ENCODE data around the gene GALNTL6.

GALNTL6 gene

DNA sequence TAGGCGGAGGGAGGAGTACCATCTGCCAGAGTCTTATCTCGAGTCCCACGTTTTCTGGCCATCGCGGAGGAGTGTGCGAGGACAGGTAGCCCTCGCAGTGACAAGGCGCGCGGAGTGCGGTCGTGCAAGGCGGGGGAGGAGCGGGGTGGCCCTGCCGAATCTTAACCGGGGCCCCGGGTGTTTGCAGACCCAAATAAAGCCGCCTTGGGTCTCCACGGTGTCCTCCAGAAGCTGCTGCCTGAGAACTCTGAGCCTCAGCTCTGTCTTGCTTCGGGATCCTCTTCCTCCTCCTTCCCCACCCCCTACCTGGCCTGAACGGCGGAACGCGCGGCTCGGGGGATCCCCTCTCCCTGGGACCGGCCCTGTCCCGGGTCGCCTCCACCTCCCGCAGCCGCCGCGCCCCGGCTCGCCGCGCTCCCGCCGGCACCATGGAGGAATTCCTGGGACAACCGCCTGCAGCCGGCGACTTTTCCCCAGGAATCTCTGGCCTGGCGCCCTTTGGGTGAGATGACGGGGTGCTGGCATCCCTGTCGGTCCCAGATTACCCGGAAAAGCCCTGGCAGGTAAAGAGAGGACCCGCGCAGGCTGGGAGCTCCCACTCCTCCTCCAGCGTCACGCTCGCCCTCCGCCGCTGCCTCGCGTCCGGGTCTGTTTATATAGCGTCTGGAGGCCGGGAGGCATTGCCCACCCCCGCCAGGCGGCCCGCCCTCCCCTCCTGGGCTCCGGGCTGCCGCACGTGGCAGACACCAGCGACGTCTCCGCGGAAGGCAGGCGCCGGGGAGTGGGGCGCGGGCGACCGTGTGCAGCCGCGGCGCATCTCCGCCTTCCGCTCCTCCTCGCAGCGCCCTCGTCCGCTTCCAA lies at the start of gene GALNTL6:
Gene GALNTL6 (plus strand): TSS at position 740 of the 861 bp plus-strand sequence.
- DNase-seq, result no peak

DNA sequence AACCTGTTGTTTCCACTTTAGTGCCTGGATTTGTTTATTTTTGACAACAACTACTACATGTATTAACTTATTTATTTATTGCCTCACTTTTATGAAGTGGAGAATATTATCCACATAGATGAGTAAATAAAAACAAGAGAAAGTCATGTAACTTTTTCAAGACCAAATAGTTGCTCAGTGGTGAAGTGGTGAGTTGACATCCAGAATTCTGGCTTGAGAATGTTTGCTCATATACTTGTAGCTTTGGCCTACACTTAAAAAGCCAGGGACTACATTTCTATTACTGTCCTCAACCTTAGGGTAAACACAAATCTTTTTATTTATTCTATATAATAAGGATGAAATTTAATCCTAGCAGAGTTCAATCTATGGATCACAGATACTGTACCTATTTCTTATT lies 47.7 kb upstream of the GALNTL6 start:
- no peak for DNase-seq

DNA sequence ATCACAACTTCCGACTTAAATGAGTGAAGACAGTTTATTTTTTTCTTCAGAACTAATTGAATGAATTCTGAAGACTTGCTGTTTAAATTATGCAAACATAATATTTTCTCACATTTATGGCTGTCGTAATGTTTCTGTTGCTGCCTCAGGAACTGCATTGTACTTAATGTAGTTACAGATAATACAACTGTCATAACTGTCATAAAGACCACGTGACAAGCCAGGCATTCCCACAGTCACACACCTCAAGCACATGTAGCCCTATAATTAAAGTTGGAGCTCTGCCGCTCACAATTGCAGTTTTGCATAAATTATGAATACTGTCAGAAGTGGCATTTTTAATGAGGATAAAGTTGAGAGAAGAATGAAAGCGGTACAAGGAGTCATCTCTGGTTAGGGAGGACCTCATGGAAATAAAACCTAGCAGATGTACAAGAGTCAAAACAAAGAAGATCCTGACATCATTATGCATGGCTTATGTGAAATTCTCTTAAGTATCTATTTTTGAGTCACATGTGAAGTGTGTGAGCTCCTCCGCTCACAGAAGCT lies 38.5 kb upstream of the GALNTL6 start:
- DNase-seq, result no peak

DNA sequence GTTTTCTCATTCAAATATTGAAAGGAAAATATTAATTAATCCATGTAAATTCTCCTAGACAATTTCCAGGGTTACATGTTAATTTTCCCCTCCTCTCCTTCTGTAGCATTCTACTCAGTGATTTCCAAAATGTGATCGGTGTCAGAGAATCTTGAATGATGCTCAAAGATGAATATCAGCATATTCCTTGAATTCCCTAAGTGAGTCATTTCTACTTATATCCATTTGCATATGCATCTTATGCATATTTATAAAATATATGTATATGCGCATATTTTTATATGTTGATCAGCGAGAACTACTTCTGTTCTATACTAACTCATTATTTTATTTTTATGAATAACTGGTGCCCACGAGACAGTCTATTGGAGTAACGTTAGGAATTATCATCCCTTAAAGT lies 33.9 kb upstream of the GALNTL6 start:
- DNase-seq, result no peak

DNA sequence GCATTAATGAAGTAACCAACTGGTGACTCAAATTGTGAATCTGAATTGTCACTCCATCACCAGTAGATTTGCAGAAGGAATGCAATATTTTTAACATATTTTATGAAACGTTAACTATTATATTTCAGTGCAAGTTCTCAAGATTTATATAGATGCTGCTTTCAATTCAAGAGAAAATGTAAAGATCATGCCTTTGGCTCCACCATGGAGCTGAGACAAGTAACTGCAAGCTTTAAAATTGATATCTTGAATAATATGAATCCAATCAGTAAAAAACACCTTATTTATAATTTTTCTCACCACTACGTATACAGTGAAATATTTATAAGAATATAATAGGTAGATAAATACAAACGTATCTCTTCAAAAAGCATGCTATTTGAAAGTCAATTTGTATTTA lies 27.8 kb upstream of the GALNTL6 start:
- DNase-seq, result no peak

DNA sequence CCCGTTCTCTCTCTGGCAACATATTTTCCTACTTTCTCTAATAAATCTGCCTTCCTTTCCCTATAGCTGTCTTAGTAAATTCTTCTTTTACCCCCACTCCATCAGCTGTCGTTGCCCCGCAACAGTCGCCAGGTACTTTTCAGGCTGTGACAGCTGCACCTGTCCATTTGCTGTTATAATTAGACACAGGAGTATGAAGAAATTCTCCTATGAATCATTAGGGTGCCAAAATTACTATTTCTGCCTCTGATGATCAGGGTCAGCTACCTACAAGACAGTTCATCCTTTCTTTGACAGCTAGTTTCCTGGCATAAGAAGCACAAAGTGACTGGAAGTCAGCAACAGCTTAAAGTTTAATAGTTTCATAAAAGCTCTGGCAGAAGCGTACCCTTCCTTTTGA lies 19.5 kb upstream of the GALNTL6 start:
- DNase-seq, result no peak

DNA sequence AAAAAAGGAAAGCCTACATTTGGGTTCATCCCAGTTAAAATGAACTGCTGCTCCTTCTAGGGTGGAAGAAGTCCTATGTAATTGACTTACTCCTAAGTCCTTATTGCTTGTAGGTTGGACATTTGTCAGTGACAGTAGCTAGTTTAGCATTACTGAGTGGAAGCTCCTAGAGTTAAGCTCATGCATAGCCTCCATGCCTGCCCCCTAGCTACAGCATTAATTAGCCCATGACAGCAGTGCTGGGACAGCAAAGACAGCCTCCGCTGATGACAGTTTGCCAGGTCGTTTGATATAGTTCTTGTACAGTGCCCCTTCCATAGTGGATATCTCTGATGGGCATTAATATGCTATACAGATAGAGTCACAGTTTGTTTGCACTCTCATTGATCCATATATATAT lies 18.7 kb upstream of the GALNTL6 start:
- DNase-seq, result no peak

DNA sequence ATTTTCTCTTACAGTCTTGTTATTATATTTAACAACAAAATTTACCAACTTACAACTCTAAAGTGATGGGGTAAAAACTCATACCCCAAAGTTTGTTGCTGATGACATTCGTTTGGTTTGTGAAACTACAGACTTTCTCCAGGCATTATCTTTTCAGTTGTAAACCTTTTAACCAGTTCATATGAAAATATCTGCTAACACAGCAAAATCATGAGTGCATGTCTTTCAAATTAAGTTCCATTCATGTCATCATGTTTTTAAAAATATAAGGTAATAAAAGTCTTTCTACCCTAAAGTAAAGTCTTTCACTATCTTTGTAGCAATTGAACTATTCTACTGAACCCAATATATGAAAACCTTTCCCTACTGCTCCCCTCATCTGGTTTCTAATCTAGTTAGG lies 3.4 kb upstream of the GALNTL6 start:
- no peak for DNase-seq

DNA sequence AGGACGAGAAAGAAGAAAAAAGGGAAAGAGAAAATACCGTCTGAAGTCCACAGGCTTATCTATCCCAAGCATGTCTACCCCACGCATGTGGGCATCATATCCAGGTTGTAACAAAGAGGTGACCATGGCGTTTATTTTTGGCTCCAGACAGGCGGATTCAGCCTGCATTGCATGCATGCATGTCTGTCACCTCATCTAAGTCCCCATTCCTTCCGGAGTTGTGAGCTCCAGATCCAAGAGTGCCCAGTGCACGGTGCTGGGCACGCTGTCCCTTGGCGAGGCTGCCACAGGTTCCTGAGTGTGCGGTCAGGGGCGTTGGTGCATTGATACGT lies 905 bp upstream of the GALNTL6 start:
- no peak for DNase-seq

DNA sequence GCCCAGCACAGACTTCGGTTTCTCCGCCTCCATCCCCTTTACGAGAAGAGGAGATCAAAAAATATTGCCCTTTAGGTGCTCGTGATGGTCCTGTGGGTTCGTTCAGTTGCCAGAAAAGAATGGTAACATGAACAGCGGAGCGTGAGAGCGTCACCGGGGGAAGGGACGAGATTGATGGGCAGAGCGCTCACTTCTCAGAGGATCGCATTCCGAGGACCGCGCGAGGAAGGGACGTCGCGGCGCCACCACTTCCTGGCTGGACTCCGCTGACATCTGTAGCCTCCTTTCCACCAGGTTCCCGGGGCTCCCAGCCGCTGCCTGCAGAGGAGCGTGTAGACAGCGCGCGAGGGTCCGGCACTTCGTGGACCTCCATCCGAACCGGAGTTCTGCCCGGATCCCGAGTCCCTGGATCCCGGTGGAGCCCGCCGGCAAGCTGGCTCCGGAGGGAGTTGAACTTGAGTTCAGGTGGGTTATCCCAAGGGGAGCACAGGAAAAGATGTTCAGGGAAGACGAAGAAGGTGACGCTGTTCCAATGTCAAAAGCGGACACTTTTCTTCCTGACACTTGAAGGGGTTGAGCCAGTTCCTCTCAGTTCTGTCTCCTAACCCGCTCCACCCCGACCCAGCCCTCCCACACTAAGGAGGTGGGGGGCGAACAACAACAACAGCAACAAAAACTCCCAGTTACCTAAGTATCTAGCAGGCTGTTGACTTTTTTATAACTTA lies 484 bp downstream of the GALNTL6 start:
- DNase-seq, result no peak

DNA sequence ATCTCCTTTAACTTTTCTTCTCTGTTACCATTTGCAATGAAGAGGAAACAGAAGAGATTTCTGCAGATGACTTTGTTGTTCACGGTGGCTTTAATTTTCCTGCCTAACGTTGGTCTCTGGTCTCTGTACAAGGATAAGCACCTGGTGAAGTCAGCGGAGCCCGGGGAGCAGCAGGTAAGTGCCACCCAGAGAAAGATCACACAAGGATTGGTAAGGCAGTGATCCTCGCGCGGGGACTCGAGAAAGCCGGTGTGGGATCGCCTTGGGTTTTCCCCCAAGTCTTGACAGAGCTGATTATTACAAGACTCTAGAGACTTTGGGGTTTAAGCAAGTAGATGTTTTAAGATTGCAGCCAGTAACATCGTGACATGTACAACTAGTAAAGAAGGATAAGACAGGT lies 1.3 kb downstream of the GALNTL6 start:
- DNase-seq, result no peak

DNA sequence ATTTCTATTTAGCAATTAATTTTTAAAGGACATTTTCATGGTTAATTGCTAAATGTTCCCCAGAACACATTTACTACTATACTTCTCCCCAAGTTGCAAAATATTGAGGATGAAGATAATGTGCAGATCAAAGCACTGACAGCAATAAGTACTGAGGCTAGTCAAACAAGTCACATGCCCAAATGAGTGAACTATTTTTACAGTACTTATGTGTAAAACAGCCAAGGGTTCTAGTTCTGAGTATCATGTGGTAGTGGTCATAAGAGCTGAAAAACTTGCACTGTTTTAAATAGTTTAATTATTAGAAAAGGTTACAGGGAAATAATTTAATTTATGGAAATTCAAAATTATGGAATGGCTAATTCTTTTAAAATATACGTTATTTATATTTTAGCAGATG lies 3.8 kb downstream of the GALNTL6 start:
- DNase-seq, result no peak

DNA sequence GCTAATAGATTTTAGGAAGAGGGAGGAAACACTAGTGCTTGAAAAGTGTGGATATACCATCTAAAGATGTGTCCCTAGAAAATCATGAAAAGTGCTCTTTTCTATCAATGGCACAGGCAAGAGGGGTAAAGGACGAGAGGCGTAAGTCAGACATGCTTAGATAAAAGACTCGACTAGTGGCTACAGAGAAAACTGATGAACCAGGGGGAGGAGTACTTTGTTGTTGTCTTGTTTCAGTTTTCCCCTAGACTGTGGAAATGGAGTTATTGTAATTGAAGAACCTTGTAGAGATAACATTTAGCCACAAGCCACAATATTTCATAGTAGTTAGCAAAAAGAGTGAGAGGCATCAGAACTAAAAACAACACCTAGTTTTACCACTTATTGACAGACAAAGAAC lies 21.4 kb downstream of the GALNTL6 start:
- no peak for DNase-seq

DNA sequence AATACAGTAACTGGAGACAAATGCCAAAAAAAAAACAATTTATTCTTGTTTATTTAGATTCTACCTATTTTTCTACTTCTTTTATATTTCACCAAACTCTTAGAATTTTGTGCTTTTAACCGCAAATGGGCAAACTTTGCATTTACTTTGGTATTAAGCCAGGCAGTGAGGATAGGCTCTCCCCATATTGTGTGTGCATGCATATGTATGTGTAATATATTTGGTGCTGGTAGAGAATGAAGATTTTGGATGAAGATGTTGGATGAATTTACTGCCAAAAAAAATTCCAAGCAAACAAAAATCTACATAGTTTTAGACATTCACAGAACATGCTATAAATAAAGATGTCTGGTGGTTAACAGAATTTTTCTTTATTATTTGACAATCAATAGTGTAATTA lies 30.3 kb downstream of the GALNTL6 start:
- DNase-seq, result no peak

DNA sequence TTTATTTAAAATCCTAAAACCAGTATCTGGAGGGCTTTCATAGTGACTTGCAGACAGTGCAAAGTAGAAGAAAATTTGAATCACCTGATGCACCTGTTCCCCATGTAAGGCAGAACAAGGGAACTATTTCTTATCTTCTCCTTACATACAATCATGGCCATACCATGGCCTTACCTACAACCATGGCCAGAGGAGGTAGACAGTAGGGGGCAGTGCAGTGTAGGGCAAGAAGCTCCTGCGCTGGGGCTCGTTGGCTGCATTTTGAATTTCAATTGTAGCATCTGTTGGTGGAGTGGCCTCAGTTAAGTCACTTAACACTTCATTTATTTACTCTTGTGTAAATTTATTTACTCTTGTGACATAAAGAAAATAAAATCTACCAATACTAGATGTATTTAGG lies 33.0 kb downstream of the GALNTL6 start:
- no peak for DNase-seq

DNA sequence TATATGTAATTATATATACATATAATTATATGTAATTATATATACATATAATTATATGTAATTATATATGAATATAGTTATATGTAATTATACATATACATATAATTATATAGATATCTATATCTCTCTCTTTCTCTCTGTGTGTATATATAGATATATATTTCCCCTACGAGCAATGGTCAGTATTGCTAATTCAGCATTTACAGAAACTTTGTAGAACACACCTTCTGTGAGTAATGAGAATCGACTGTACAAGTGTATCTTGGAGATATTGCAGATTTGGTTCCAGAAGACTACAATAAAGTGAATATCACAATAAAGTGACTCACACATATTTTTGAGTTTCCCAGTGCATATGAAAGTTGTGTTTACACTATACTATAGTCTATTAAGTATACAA lies 33.7 kb downstream of the GALNTL6 start:
- DNase-seq, result no peak

DNA sequence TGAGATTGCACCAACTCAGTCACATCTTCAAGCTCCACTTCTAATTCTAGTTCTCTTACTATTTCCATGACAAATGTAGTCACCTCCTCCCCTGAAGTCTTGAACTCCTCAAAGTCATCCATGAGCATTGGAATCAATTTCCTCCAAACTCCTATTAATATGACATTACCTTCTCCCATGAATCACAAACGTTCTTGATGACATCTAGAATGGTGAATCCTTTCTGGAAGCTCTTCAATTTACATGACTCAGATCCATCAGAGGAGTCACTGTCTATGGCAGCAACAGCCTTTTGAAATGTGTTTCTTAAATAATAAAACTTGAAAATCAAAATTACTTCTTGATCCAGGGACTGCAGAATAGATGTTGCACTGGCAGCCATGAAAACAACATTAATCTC lies 34.5 kb downstream of the GALNTL6 start:
- no peak for DNase-seq

DNA sequence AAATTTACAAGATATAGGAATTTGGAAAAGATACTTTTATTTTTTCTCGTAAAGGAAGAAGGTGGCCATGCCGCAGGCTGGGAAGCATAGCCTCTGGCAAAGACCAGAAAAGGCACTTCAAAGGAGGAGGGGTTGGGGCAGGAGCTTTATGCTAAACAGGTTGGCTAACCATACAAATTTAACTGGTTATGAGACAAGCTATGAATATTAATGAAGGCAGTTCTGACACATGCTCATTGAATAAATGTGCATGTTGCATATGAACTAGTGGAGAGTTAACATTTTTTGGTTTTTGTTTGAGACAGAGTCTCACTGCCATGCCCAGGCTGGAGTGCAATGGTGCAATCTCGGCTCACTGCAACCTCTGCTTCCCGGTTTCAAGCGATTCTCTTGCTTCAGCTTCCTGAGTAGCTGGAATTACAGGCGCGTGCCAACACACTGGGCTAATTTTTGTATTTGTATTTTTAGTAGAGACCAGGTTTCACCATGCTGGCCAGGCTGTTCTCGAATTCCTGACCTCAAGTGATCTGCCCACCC lies 36.5 kb downstream of the GALNTL6 start:
- DNase-seq, result no peak

DNA sequence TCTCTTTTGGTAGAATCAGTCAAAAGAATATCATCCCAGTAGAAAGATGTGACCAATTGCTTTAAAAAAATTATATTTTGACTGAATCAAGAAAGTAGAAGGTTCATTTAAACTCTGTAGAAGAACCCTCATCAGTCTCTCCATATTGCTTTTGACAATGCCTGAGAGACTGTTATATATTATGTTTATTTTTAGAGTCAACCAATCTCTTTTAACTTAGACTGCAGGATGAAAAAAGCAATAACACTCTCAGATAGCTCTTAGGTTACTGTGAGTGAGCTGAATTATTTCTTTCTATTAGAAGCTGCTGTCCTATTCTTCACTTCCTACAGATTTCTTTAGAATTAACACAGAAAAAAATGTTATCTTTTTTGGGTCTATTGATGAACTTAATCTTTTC lies 38.1 kb downstream of the GALNTL6 start:
- DNase-seq, result no peak

DNA sequence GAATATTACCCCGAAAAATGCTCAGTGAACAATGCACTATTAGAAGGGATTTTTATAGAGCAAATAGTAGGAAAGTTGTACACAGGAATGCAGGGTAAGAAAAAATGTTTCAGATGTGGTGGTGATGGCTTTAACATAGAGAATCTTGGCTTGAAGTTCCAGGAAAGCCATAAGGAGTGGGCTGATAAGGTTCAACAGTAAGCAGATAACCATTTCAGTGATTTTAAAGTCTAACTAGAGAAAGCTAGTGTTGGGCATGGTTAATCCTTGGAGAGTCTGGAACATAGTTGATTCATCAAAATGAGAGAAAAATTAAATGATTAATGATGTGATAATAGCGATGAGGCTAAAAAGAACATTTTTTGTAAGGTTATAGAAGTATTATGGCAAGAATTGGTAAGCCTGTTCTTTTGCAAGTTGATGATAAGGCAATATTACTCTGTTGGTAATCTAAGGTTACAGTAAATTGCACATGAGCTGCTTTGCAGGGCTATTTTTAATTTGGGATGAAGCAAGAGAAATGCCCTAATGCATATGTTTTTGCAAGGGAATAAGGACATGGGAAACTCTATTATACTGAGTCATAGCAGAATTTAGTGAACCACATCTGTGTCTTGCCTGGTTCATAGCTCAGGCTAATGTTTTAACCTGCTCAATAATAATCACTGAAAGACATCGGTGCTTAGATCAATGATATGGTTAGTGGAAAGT lies 44.3 kb downstream of the GALNTL6 start:
- DNase-seq, result no peak

DNA sequence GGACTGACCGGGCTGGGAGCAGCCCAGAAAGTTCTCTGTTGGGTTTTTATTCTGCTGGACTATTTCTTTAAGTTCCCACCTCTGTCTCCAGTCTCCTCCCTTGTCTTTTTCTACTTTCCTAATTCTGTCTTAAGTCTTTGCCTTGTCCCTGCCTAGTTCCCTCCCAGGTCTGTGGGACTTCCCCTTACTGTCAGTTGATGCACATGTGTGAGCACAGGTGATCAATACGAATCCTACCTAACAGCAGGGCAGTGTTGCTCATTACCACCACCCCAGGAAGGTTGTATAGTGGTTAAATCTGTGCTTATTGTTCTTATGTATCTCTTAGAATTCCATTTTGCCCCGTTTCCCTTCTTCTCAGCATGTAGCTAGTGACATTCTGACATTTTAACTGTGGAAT lies 62.1 kb downstream of the GALNTL6 start:
- DNase-seq, result no peak

DNA sequence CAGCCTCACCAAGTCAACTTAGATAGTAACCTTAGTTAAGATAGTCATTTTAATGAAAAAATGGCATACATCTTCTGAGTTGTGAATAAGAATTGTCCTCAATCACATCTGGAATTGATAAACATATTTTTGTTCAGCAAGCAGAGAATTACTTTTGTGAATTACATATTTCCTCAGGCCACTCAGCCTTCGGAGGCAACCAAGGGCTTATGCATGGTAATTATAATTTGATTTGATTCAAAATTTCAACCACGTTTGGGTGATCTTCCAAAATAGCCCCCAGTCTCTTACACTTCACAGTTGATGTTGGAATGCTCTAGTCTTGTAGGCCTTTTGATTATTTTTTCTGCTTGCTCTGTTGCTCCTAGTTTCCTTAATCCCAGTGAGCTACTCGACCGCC lies 63.4 kb downstream of the GALNTL6 start:
- DNase-seq, result no peak

DNA sequence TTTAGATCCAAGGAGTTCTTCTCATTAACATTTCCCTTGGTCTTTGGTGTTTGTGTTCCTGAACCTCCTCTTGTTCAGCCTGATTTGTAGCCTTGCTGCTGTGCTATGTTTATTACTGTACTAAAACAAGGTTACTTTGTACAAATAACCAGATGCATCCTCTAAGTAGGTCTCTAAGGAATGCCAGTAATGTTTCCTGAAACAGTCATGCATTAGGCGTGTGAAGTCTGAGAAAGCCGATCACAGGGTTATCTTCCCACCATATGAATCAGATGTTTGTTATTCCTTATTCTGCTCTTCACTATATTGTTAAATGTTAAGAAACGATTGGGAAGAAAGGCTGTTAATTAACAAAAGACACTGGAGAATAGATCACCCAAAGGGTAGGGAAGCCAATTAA lies 66.9 kb downstream of the GALNTL6 start:
- DNase-seq, result no peak

DNA sequence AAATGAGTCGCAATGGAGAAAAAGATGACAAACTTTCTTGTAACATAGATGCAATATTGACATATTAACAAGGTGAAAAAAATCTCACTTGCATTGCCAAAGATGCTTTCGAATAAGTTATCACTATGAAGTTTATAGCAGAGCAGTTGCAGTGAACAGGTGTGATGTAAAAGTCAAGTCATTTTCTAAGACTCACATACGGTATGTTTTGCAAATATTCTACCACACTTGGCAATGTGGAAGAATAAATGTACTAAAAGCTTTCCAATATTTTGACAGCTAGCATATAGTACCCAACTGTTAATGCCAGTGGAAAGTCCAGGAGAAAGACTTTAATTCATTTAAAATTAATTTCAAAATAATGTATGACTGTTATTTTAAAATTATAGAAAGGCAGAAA lies 76.5 kb downstream of the GALNTL6 start:
- DNase-seq, result no peak

Measured in activated CD8-positive, alpha-beta memory T cell treated with anti-CD3 and anti-CD28 coated beads, Interleukin-2, amount 50 U/mL, for 48 hours (primary cell).